RWPE2 (cell line): ENCODE data around the gene PLEKHG3.
"Not testable (repeated sequence)": the region's sequence is repeated elsewhere in the genome, so short reads cannot be mapped to it uniquely, and the experiment has no call there.

Experiments used
- ATAC-seq: fragments of 200-7000 bp; cut with Tn5 transposase; 3 replicates; pipeline ENCODE4 v1.9.1; 2021; ENCODE audit warnings: low read depth
- DNase-seq: peaks from one replicate; pipeline ENCODE4 v3.0.0-alpha.2; 2020; ENCODE audit warnings: low spot score
- H3K27ac ChIP-seq: fragments of 450-650 bp; 2 replicates; pipeline ENCODE4 v1.5.1; 2017; ENCODE audit warnings: mild to moderate bottlenecking; ENCODE audit not compliant: poor library complexity, severe bottlenecking
- H3K27me3 ChIP-seq: fragments of 250-450 bp; sonication (Bioruptor Pico); 2 replicates; pipeline ENCODE4 v1.5.1; 2021; ENCODE audit warnings: mild to moderate bottlenecking, moderate library complexity; ENCODE audit not compliant: insufficient read depth, poor library complexity, severe bottlenecking
- H3K36me3 ChIP-seq: fragments of 250-450 bp; sonication (Bioruptor Pico); 2 replicates; pipeline ENCODE4 v1.5.1; 2020; ENCODE audit warnings: low read depth, mild to moderate bottlenecking, moderate library complexity
- H3K4me1 ChIP-seq: fragments of 250-450 bp; sonication (Bioruptor Pico); 2 replicates; pipeline ENCODE4 v1.5.1; 2021; ENCODE audit warnings: mild to moderate bottlenecking, moderate library complexity; ENCODE audit not compliant: insufficient read depth, poor library complexity, severe bottlenecking
- H3K4me3 ChIP-seq: fragments of 250-450 bp; sonication (Bioruptor Pico); 2 replicates; pipeline ENCODE4 v1.5.1; 2021; ENCODE audit warnings: mild to moderate bottlenecking, moderate library complexity; ENCODE audit not compliant: severe bottlenecking
- H3K9me3 ChIP-seq: fragments of 250-450 bp; sonication (Bioruptor Pico); 2 replicates; pipeline ENCODE4 v1.5.1; 2021; ENCODE audit warnings: mild to moderate bottlenecking, moderate library complexity; ENCODE audit not compliant: severe bottlenecking
- CTCF ChIP-seq: fragments of 450-650 bp; IDR thresholded peaks from one replicate; pipeline ENCODE4 v1.5.1; 2017; ENCODE audit warnings: mild to moderate bottlenecking, moderate library complexity; ENCODE audit not compliant: poor library complexity, severe bottlenecking

The PLEKHG3 gene

GRCh38 chr14:64704143-64704742, at the start of gene PLEKHG3:
Gene PLEKHG3 (plus strand): TSS chr14:64704424. CDS start chr14:64727632, 23,208 bp downstream.
- Histone ChIP-seq H3K4me1 (peaks cover 59% of the 10 kb centered on the region), H3K27me3 (no peaks in the 10 kb centered on the region), H3K27ac (peak within 1 kb of the TSS; percentile 90), H3K4me3 (peak within 1 kb of the TSS; percentile 71), H3K36me3 (peaks cover 20% of the 10 kb centered on the region), H3K9me3 (no peaks in the 10 kb centered on the region)
- DNase-seq: peak; percentile 89
- TF ChIP-seq CTCF: no peak
- peak; percentile 47 for ATAC-seq

GRCh38 chr14:64654901-64655300, 49.3 kb upstream of the PLEKHG3 start:
- Histone ChIP-seq H3K4me1 (peaks cover 7% of the 10 kb centered on the region), H3K9me3 (no peaks in the 10 kb centered on the region), H3K27me3 (no peaks in the 10 kb centered on the region), H3K27ac (peak overlapping the region; percentile 6), H3K36me3 (no peaks in the 10 kb centered on the region), H3K4me3 (no peak overlapping the region)
- TF ChIP-seq CTCF: no peak
- no peak for ATAC-seq
- DNase-seq: no peak

GRCh38 chr14:64656986-64657385, 47.2 kb upstream of the PLEKHG3 start:
- Histone ChIP-seq H3K27me3 (no peaks in the 10 kb centered on the region), H3K4me3 (no peak overlapping the region), H3K36me3 (no peaks in the 10 kb centered on the region), H3K9me3 (no peaks in the 10 kb centered on the region), H3K4me1 (peaks cover 7% of the 10 kb centered on the region), H3K27ac (no peak overlapping the region)
- ATAC-seq: no peak
- DNase-seq: no peak
- TF ChIP-seq CTCF: no peak

- Histone ChIP-seq H3K27me3 (no peaks in the 10 kb centered on the region), H3K27ac (no peak overlapping the region), H3K4me3 (no peak overlapping the region), H3K4me1 (peaks cover 7% of the 10 kb centered on the region), H3K36me3 (no peaks in the 10 kb centered on the region), H3K9me3 (no peaks in the 10 kb centered on the region)
- ATAC-seq (no peak), DNase-seq (no peak)
- no peak for TF ChIP-seq CTCF
Observed at GRCh38 chr14:64658201-64658600, 46.0 kb upstream of the PLEKHG3 start.

GRCh38 chr14:64658700-64659264, 45.4 kb upstream of the PLEKHG3 start:
- H3K27ac ChIP-seq, H3K4me1 ChIP-seq, H3K27me3 ChIP-seq, H3K36me3 ChIP-seq, DNase-seq, H3K4me3 ChIP-seq, ATAC-seq, H3K9me3 ChIP-seq: not testable (repeated sequence)
